Hepatocyte (in vitro differentiated cells): Measurements from ENCODE around the gene MYO3B.

Source experiments
- EZH2 ChIP-seq: fragments of 200-600 bp; sonication (generic); IDR thresholded peaks from 2 replicates; pipeline ENCODE4 v1.6.1; 2016; ENCODE audit warnings: antibody characterized with exemption, mild to moderate bottlenecking, borderline replicate concordance
- TF ChIP-seq, protein P1 (sequence below): fragments of 200-600 bp; sonication (generic); IDR thresholded peaks from 2 replicates; pipeline ENCODE4 v1.5.1; 2016; ENCODE audit warnings: antibody characterized with exemption, mild to moderate bottlenecking; ENCODE audit not compliant: poor library complexity

DNA sequence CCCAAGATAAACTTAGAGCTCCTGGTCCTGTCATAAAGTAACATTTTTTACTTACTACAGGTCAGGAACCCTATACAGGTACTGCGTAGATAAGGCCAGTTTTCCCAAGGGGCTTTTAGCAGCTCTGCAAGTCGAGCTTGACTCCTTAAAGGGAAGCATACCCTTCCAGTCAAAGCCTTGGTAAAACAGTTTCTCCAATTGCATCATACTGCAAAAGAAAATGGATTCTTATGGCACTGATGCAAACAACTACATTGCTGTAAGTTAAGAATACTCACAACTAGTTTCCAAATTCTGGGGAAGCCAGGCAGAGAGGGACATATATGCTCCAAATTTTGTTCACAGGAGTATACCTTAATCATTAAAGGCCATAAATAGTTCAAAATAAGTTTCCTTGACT lies 31.0 kb downstream of the MYO3B start:
- TF ChIP-seq, protein P1, sequence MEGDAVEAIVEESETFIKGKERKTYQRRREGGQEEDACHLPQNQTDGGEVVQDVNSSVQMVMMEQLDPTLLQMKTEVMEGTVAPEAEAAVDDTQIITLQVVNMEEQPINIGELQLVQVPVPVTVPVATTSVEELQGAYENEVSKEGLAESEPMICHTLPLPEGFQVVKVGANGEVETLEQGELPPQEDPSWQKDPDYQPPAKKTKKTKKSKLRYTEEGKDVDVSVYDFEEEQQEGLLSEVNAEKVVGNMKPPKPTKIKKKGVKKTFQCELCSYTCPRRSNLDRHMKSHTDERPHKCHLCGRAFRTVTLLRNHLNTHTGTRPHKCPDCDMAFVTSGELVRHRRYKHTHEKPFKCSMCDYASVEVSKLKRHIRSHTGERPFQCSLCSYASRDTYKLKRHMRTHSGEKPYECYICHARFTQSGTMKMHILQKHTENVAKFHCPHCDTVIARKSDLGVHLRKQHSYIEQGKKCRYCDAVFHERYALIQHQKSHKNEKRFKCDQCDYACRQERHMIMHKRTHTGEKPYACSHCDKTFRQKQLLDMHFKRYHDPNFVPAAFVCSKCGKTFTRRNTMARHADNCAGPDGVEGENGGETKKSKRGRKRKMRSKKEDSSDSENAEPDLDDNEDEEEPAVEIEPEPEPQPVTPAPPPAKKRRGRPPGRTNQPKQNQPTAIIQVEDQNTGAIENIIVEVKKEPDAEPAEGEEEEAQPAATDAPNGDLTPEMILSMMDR, result no peak
- no peak for TF ChIP-seq EZH2
